Omental fat pad (tissue), 4 donors: ENCODE measurements around the gene HBEGF. TPM values are rescaled to one million over a fixed set of nuclear protein-coding genes. Genes with fewer than 3 reads are reported as not detected.

ENCODE experiments used
- ATAC-seq: fragments of 150-250 bp; one replicate; pipeline ENCODE4 v1.9.1; 2016; ENCODE audit warnings: mild to moderate bottlenecking, moderate library complexity; ENCODE audit not compliant: low FRiP score
- DNase-seq: peaks from one replicate; pipeline ENCODE4 v3.0.0-alpha.2; 2019; ENCODE audit warnings: low spot score
- total RNA-seq, 4 donors: library from RNA; depleted of rRNA; stranded (reverse); fragments of >200 nt; gene quantifications; one replicate each; pipeline ENCODE4 v1.1.0, GENCODE V29; 2016
- TF ChIP-seq, protein P1 (sequence below), 3 donors: fragments of 450-650 bp; IDR thresholded peaks; one replicate each; pipeline ENCODE4 v1.5.1; 2016 to 2017; ENCODE audit warnings: antibody characterized with exemption in 3 of 3, mild to moderate bottlenecking in 3 of 3, moderate library complexity in 2 of 3

HBEGF gene
- total RNA-seq, 4 donors from 2014 or later = 32.1 to 81.8 (median 61.0) TPM

DNA sequence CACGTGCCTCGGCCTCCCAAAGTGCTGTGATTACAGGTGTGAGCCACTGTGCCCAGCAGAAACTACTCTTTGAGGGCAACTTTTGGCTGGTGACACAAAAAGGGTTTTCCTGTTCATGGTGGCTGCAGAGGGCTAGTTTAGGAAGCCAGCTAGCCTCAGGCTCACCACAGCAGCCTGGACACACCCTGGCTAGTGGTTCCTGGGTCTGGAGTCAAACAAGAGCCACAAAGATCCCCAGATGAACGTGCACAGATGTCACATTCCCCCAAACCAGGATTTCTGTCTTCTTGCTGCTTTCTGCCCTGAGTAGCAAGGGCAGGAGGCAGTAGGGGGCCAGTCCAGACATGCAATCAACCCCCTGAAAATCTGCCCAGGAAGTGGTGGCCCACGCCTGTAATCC lies 6.8 kb downstream of the HBEGF start:
- ATAC-seq = no peak
- TF ChIP-seq, protein P1, sequence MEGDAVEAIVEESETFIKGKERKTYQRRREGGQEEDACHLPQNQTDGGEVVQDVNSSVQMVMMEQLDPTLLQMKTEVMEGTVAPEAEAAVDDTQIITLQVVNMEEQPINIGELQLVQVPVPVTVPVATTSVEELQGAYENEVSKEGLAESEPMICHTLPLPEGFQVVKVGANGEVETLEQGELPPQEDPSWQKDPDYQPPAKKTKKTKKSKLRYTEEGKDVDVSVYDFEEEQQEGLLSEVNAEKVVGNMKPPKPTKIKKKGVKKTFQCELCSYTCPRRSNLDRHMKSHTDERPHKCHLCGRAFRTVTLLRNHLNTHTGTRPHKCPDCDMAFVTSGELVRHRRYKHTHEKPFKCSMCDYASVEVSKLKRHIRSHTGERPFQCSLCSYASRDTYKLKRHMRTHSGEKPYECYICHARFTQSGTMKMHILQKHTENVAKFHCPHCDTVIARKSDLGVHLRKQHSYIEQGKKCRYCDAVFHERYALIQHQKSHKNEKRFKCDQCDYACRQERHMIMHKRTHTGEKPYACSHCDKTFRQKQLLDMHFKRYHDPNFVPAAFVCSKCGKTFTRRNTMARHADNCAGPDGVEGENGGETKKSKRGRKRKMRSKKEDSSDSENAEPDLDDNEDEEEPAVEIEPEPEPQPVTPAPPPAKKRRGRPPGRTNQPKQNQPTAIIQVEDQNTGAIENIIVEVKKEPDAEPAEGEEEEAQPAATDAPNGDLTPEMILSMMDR (IDR thresholded peaks at IDR 0.05) = no peak
- DNase-seq = no peak

DNA sequence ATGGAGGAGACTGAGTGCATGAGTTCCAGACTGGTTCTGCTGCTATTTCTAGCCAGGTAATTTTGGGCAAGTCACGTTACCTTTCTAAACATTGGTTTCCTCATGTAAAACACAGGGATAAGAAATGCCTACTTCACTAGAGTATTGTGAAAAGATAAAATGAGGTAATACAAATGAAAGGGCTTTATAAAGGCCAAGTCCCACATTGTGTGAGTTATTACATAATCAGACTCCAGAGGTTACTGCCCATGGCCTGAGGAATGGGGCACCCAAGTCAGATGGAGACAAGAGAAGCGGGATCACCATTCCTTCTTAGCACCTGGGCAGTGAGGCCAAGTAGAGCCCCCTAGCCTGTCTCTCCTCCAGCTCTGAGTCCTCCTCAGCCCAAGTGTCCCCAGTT lies 7.5 kb downstream of the HBEGF start:
- ATAC-seq (no peak), DNase-seq (no peak)
- TF ChIP-seq, protein P1 (IDR thresholded peaks at IDR 0.05) = no peak

DNA sequence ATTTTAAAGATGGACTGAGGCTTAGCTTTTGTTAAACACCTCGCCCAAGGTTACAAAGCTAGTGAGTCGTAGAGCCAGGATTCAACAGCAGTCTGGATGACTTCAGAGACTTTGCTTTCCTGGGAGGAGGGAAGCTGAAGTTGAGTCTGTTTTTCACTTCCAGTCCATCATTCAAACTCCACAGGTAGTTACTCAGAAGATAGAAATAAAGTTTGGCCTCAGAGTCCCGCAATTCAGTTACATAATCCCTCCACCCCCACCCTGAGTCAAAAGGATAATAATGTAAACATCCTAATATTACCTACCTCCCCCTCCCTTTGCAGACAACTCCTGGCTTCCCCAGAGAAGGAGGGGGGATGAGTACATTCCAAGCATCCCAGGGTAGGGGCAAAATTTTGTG lies 8.1 kb downstream of the HBEGF start:
- TF ChIP-seq, protein P1 (IDR thresholded peaks at IDR 0.05) = no peak
- ATAC-seq (no peak), DNase-seq (no peak)

DNA sequence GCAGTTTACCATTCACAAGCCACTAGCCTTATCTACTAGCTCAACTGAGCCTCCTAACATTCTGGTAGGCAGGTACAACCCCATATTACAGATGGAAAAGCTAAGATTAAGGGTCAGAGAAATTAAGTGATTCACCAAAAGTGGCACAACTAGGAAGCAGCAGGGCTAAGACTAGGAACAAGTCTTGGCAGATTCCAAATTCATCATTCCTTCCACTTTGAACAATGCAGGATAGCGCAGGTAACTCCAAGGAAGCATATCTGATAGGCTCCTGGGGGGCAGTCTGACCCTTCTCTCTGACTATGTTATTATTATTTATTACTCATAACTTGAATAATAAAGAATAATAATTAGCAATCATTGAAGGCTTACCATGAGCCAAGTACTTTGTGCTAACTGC lies 8.5 kb downstream of the HBEGF start:
- TF ChIP-seq, protein P1 (IDR thresholded peaks at IDR 0.05) = no peak
- no peak for DNase-seq
- no peak for ATAC-seq

DNA sequence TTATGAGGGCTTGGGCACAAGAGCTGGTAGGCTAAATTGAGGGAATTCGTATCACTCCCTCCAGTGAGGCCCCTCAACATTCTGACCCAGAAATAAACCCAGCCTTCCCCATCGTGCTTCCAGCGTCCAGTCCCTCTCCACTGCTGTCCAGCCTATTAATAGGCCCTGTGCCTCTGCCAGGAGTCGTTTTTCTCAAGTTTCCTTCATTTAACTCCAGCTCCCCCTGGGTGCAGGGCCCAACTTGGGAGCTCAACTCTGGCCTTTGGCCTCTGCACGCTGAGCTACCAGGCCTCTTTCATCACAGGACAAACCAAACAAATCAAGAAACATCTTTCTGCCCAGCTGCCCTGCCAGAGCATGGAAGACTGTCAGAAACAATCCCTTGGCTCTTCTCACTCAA lies 10.0 kb downstream of the HBEGF start:
- TF ChIP-seq, protein P1 (IDR thresholded peaks at IDR 0.05) = no peak
- DNase-seq = no peak

DNA sequence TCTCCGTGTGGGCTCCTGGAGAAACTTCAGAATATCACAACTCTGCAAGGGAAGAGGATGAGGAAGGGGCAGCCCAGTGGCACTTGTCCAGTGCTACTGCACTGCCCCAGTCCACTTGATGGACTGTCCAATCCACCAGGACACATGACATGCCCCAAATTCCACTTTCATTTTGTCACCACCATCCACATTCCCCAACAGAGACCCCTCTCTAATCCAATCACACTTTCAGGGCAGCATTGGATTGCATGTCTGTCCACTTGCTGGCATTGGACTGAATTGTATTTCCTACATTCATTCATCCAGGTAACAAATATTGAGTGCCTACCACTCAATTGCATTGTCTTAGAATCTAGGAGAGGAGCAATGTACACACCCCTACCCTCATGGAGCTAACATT lies 14.8 kb downstream of the HBEGF start:
- DNase-seq (no peak), ATAC-seq (no peak)

More for the DNA sequence above, 10.0 kb downstream of the HBEGF start:
- no peak for ATAC-seq

More for the DNA sequence above, 14.8 kb downstream of the HBEGF start:
- TF ChIP-seq, protein P1 (IDR thresholded peaks at IDR 0.05) = no peak
